ENCODE data around the gene CST9. TPM values are rescaled to one million over a fixed set of nuclear protein-coding genes. Genes with fewer than 3 reads are reported as not detected.

CST9 gene
- total and polyA plus RNA-seq, 2 of the 13 experiments (the other 11 are each of a cell fraction or from before 2014, with no cell fraction given): 0.07 TPM; not detected in 1

DNA sequence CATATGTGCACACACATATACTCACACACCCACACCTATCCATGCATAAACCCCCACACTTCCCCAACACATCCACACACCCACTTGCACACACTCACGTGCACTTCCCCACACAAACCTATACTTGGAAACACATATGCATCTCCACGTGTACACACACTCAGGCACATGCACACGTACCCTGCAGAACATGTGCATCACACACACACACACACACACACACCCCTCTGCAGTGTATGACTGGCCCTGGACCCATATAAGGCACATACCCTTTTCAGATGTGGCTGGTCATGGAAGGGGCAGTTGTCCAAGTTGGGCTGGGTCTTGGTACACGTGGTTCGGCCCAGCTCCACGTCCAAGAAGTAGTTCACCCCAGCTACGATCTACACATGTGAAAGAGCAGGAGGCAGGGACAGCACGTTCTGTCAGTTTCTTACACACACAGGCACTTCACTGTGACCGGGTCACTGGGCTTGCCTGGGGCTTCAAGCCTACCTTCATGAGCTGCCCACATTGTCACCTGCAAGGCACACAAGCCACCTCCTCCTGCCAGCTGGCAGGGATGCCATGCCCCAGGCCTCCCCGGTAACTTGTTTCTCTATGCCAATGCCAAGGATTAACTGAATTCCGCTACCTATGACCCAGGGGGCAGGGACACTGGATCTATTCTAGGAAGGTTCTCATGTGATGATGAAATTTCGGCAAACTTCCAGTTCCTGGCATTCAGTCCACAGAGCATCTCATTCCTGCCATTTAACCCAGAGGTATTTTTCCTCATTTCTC is 29.5 kb upstream of the CST9 start (continued):
- TF ChIP-seq SOX13 (IDR thresholded peaks at IDR 0.05) (no peak), SOX13 (CRISPR knock-in tag; conservative IDR thresholded peaks at IDR 0.05 in 1 of 2, IDR thresholded peaks at IDR 0.05 in 1 of 2) (peak in 1 of 2 experiments; percentile 13; a peak in 1 of 4 replicates), AGO1 (IDR thresholded peaks at IDR 0.05; ENCODE audit: low read depth, low read length, poor library complexity, severe bottlenecking) (no peak), RCOR2 (CRISPR knock-in tag; IDR thresholded peaks at IDR 0.05) (no peak), HNRNPLL (IDR thresholded peaks at IDR 0.05; ENCODE audit: low read depth, low read length, poor library complexity, severe bottlenecking) (no peak), HNRNPL (IDR thresholded peaks at IDR 0.05; ENCODE audit: low read depth, low read length) (peak; percentile 83), MTF2 (CRISPR knock-in tag; IDR thresholded peaks at IDR 0.05; ENCODE audit: borderline replicate concordance) (no peak), ZNF616 (CRISPR knock-in tag; IDR thresholded peaks at IDR 0.05; ENCODE audit: low read depth) (no peak), GTF3A (CRISPR knock-in tag; conservative IDR thresholded peaks at IDR 0.05) (no peak), ZNF850 (CRISPR knock-in tag; conservative IDR thresholded peaks at IDR 0.05) (no peak), REL (CRISPR knock-in tag; conservative IDR thresholded peaks at IDR 0.05) (peak; percentile 61; the same call in 1 of the 2 replicates), ZNF282 (IDR thresholded peaks at IDR 0.05; ENCODE audit: partially characterized antibody) (no peak), RARA (CRISPR knock-in tag; IDR thresholded peaks at IDR 0.05) (no peak), PCBP2 (optimal IDR thresholded peaks at IDR 0.05; ENCODE audit: low read depth, low read length, poor library complexity, severe bottlenecking) (no peak), TBX3 (IDR thresholded peaks at IDR 0.05; ENCODE audit: borderline replicate concordance) (no peak), SOX6 (IDR thresholded peaks at IDR 0.05) (no peak), SOX6 (CRISPR knock-in tag; IDR thresholded peaks at IDR 0.05) (no peak; the same call in 1 of the 2 replicates), ZFP90 (CRISPR knock-in tag; IDR thresholded peaks at IDR 0.05; ENCODE audit: borderline replicate concordance) (no peak)
- TF ChIP-seq, protein P1, sequence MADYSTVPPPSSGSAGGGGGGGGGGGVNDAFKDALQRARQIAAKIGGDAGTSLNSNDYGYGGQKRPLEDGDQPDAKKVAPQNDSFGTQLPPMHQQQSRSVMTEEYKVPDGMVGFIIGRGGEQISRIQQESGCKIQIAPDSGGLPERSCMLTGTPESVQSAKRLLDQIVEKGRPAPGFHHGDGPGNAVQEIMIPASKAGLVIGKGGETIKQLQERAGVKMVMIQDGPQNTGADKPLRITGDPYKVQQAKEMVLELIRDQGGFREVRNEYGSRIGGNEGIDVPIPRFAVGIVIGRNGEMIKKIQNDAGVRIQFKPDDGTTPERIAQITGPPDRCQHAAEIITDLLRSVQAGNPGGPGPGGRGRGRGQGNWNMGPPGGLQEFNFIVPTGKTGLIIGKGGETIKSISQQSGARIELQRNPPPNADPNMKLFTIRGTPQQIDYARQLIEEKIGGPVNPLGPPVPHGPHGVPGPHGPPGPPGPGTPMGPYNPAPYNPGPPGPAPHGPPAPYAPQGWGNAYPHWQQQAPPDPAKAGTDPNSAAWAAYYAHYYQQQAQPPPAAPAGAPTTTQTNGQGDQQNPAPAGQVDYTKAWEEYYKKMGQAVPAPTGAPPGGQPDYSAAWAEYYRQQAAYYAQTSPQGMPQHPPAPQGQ (CRISPR knock-in tag; IDR thresholded peaks at IDR 0.05; ENCODE audit: borderline replicate concordance): no peak
- TF ChIP-seq, protein P2, sequence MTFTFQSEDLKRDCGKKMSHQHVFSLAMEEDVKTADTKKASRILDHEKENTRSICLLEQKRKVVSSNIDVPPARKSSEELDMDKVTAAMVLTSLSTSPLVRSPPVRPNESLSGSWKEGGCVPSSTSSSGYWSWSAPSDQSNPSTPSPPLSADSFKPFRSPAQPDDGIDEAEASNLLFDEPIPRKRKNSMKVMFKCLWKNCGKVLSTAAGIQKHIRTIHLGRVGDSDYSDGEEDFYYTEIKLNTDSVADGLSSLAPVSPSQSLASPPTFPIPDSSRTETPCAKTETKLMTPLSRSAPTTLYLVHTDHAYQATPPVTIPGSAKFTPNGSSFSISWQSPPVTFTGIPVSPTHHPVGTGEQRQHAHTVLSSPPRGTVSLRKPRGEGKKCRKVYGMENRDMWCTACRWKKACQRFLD (CRISPR knock-in tag; IDR thresholded peaks at IDR 0.05; ENCODE audit: borderline replicate concordance): no peak
- TF ChIP-seq, protein P3, sequence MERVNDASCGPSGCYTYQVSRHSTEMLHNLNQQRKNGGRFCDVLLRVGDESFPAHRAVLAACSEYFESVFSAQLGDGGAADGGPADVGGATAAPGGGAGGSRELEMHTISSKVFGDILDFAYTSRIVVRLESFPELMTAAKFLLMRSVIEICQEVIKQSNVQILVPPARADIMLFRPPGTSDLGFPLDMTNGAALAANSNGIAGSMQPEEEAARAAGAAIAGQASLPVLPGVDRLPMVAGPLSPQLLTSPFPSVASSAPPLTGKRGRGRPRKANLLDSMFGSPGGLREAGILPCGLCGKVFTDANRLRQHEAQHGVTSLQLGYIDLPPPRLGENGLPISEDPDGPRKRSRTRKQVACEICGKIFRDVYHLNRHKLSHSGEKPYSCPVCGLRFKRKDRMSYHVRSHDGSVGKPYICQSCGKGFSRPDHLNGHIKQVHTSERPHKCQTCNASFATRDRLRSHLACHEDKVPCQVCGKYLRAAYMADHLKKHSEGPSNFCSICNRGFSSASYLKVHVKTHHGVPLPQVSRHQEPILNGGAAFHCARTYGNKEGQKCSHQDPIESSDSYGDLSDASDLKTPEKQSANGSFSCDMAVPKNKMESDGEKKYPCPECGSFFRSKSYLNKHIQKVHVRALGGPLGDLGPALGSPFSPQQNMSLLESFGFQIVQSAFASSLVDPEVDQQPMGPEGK (CRISPR knock-in tag; IDR thresholded peaks at IDR 0.05): peak; percentile 12; the same call in 1 of the 2 replicates
- TF ChIP-seq, protein P4, sequence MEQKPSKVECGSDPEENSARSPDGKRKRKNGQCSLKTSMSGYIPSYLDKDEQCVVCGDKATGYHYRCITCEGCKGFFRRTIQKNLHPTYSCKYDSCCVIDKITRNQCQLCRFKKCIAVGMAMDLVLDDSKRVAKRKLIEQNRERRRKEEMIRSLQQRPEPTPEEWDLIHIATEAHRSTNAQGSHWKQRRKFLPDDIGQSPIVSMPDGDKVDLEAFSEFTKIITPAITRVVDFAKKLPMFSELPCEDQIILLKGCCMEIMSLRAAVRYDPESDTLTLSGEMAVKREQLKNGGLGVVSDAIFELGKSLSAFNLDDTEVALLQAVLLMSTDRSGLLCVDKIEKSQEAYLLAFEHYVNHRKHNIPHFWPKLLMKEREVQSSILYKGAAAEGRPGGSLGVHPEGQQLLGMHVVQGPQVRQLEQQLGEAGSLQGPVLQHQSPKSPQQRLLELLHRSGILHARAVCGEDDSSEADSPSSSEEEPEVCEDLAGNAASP (CRISPR knock-in tag; IDR thresholded peaks at IDR 0.05; ENCODE audit: borderline replicate concordance): no peak

Measured in HepG2 (cell line).